Activated naive CD4-positive, alpha-beta T cell treated with anti-CD3 and anti-CD28 coated beads, Interleukin-2, amount 50 U/mL, for 72 hours (primary cell): ENCODE data around the gene RIPK1. TPM values are rescaled to one million over a fixed set of nuclear protein-coding genes. Genes with fewer than 3 reads are reported as not detected.
"Not testable (repeated sequence)": the region's sequence is repeated elsewhere in the genome, so short reads cannot be mapped to it uniquely, and the experiment has no call there.

ENCODE experiments used
- ATAC-seq, 2 donors: fragments of 150-1000 bp; cut with Tn5 transposase; 2 replicates each; pipeline ENCODE4 v1.10.0; 2021; ENCODE audit warnings: mild to moderate bottlenecking in 2 of 2, moderate library complexity in 2 of 2
- DNase-seq, 2 donors: peaks; one replicate each; pipeline ENCODE4 v3.0.0; 2021 to 2022; ENCODE audit warnings: low spot score in 2 of 2
- H3K27ac Mint-ChIP-seq, 2 donors: one replicate each; pipeline ENCODE4 v1.8.0; 2022; ENCODE audit warnings: mild to moderate bottlenecking in 2 of 2, mixed read lengths in 2 of 2
- H3K36me3 Mint-ChIP-seq, 2 donors: one replicate each; pipeline ENCODE4 v1.8.0; 2022; ENCODE audit warnings: mixed read lengths in 2 of 2
- H3K9me3 Mint-ChIP-seq, 2 donors: one replicate each; pipeline ENCODE4 v1.8.0; 2022; ENCODE audit warnings: mixed read lengths in 2 of 2
- total RNA-seq, 2 donors: library from RNA; stranded (reverse); gene quantifications; one replicate each; pipeline ENCODE4 v1.2.3, GENCODE V29; 2022

RIPK1 gene
- total RNA-seq, 2 donors from 2014 or later: 12.1 to 16.0 TPM

GRCh38 chr6:3063340-3063732 lies 5.0 kb upstream of the RIPK1 start:
- ATAC-seq, H3K36me3 Mint-ChIP-seq, H3K9me3 Mint-ChIP-seq, DNase-seq: not testable (repeated sequence)
- peak overlapping the region in 1 of 2 donors; percentile 86 for H3K27ac Mint-ChIP-seq

- peak overlapping the region; percentile 86 to 97 for H3K27ac Mint-ChIP-seq
- DNase-seq (peak; percentile 92 to 94), ATAC-seq (peak; percentile 87 to 89)
- peaks cover 7 to 11% of the 10 kb centered on the region in 2 donors for H3K36me3 Mint-ChIP-seq
- H3K9me3 Mint-ChIP-seq: no peaks in the 10 kb centered on the region
Measured at GRCh38 chr6:3063733-3064700, 4.3 kb upstream of the RIPK1 start.

- Mint-ChIP-seq H3K36me3 (peaks cover 8 to 10% of the 10 kb centered on the region in 2 donors), H3K27ac (no peak overlapping the region), H3K9me3 (no peaks in the 10 kb centered on the region)
- ATAC-seq (no peak), DNase-seq (no peak)
Measured at GRCh38 chr6:3071568-3071967, 3.3 kb downstream of the RIPK1 start.

DNA sequence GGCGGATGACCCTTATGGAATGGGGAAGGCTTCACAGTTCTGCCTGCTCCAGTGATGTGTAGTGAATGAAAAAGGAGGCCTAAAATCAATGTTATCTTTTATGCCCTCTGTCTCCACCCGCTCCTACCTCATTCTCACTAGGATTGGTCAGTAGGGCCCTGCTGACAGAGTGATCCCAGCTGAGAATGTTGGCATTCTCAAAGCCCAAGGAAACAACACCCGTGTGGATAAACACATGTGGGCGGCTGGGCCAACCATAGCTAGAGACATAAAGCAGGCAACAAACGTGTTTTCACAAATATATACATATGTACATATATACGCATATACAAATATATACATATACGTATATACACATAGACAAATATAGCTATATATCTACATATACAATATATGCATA lies 4.5 kb downstream of the RIPK1 start:
- no peak for DNase-seq
- H3K36me3 Mint-ChIP-seq: peaks cover 20 to 22% of the 10 kb centered on the region in 2 donors

GRCh38 chr6:3073382-3073781 lies 5.1 kb downstream of the RIPK1 start:
- DNase-seq: no peak
- Mint-ChIP-seq H3K9me3 (no peaks in the 10 kb centered on the region), H3K36me3 (peaks cover 24 to 27% of the 10 kb centered on the region in 2 donors), H3K27ac (no peak overlapping the region)
- ATAC-seq: no peak

More for the DNA sequence above, 4.5 kb downstream of the RIPK1 start:
- H3K9me3 Mint-ChIP-seq: no peaks in the 10 kb centered on the region
- no peak overlapping the region for H3K27ac Mint-ChIP-seq
- ATAC-seq: no peak

DNA sequence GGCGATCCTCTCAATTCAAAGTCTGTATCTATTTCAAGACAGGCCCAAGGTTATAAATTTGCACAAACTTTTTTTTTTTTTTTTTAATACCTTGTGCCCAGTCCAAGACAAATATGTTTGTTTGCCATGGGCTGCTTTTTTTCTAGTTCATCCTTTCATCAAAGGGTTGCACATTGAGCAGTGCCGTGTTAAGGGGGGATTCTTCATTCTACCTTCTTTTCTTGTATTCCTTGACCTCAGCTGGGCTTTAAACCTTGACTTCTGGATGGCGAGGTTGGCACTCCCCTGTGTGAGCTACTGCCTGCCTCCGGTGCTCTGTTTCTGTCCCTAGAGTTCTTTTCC lies 7.4 kb downstream of the RIPK1 start:
- DNase-seq (no peak), ATAC-seq (no peak)
- peaks cover 19 to 22% of the 10 kb centered on the region in 2 donors for H3K36me3 Mint-ChIP-seq
- no peaks in the 10 kb centered on the region for H3K9me3 Mint-ChIP-seq
- peak overlapping the region; percentile 84 to 86 for H3K27ac Mint-ChIP-seq

GRCh38 chr6:3076320-3076719 lies 8.0 kb downstream of the RIPK1 start:
- peaks cover 23 to 27% of the 10 kb centered on the region in 2 donors for H3K36me3 Mint-ChIP-seq
- no peaks in the 10 kb centered on the region for H3K9me3 Mint-ChIP-seq
- no peak for DNase-seq
- peak overlapping the region in 1 of 2 donors; percentile 86 for H3K27ac Mint-ChIP-seq
- no peak for ATAC-seq

DNA sequence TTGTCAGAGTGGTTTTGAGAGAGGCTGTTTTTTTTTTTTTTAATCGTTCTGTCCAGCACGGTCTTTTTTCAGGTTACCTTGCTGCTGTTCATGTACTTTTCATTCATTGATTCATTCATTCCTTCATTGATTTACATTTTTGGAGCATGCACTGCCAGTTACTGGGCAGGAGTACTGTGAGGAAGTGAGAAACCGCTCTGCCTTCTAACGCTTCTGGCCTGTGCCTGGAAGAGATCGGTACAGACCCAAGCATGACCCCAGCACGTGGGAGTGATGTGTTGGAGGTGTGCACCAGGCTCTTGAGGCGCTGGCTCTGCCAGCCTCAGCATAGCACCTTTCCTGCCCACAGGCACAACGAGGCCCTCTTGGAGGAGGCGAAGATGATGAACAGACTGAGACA lies 9.1 kb downstream of the RIPK1 start:
- no peaks in the 10 kb centered on the region for H3K9me3 Mint-ChIP-seq
- DNase-seq (no peak), ATAC-seq (no peak)
- H3K27ac Mint-ChIP-seq: peak overlapping the region in 1 of 2 donors; percentile 86
- peaks cover 24 to 34% of the 10 kb centered on the region in 2 donors for H3K36me3 Mint-ChIP-seq

GRCh38 chr6:3078952-3079351 lies 10.7 kb downstream of the RIPK1 start:
- ATAC-seq, H3K9me3 Mint-ChIP-seq, DNase-seq: not testable (repeated sequence)
- H3K27ac Mint-ChIP-seq: peak overlapping the region; percentile 12 to 60
- peaks cover 36 to 46% of the 10 kb centered on the region in 2 donors for H3K36me3 Mint-ChIP-seq

DNA sequence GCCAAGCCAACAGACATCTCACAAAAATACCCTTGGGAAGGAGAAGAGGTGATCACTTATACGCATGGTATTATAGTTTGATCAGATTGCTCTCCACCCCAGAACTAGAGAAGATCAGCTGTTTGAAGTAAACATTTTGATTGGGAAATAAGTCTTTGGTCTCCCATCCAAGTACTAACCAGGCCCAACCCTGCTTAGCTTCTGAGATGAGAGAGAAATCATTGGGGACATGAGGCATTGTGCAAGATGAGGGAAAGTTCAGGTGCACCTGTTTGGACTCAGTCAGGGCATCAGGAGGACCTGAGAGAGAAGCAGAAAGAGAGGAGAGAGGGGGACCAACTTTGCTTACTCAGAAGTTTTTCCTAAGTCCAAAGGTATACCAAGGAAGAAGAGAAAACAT lies 11.4 kb downstream of the RIPK1 start:
- no peaks in the 10 kb centered on the region for H3K9me3 Mint-ChIP-seq
- DNase-seq: no peak
- peak overlapping the region in 1 of 2 donors; percentile 12 for H3K27ac Mint-ChIP-seq
- no peak for ATAC-seq
- H3K36me3 Mint-ChIP-seq: peaks cover 43 to 53% of the 10 kb centered on the region in 2 donors

GRCh38 chr6:3081960-3082359 lies 13.7 kb downstream of the RIPK1 start:
- H3K36me3 Mint-ChIP-seq: peaks cover 47 to 65% of the 10 kb centered on the region in 2 donors

DNA sequence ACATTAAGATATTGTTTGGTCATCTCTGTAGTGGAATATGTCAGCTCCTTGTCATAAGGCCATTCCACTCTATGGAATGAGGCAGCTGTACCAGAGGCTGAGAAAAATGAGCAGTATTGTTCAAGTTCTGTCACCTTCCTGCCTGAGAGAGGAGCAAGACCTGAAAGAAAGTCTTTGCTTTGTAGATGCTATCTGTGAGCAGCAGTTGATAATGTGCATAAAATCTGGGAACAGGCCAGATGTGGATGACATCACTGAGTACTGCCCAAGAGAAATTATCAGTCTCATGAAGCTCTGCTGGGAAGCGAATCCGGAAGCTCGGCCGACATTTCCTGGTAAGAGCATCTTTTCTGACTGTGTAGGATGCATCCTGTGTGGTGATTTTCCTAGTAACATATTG lies 16.8 kb downstream of the RIPK1 start:
- H3K36me3 Mint-ChIP-seq: peaks cover 41 to 68% of the 10 kb centered on the region in 2 donors
- ATAC-seq (no peak), DNase-seq (no peak)
- no peaks in the 10 kb centered on the region for H3K9me3 Mint-ChIP-seq
- peak overlapping the region in 1 of 2 donors; percentile 7 for H3K27ac Mint-ChIP-seq

More at GRCh38 chr6:3081960-3082359, 13.7 kb downstream of the RIPK1 start:
- ATAC-seq (no peak), DNase-seq (no peak)
- H3K9me3 Mint-ChIP-seq: no peaks in the 10 kb centered on the region
- peak overlapping the region in 1 of 2 donors; percentile 65 for H3K27ac Mint-ChIP-seq

DNA sequence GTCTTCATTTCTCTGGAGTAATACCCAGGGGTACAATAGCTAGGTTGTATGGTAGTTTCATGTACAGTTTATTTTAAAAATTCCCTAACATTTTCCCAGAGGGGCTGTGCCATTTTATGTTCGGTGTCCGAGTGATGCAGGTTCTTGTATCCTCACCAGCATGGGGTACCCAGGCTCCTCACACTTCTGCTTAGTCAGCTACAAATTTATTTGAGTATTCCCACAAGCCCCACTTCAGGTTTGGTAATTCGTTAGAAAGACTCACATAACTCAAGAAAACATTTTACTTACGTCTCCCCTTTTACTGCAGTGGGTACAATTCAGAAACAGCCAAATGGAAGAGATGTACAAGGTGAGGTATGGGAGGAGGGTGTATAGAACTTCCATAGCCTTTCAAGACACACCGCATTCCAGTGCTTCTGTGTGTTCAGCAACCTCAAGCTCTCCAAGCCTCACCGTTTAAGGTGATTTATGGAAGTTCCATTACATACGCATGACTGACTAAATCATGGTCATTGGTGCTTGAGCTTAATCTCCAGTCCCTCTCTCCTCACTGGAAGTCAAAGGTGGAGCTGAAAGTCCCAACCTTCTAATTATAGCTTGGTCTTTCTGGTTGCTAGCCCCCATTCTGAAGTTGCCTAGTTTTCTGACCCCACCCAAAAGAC lies 18.1 kb downstream of the RIPK1 start:
- ATAC-seq (no peak), DNase-seq (no peak)
- H3K9me3 Mint-ChIP-seq: no peaks in the 10 kb centered on the region
- no peak overlapping the region for H3K27ac Mint-ChIP-seq
- H3K36me3 Mint-ChIP-seq: peaks cover 41 to 67% of the 10 kb centered on the region in 2 donors

DNA sequence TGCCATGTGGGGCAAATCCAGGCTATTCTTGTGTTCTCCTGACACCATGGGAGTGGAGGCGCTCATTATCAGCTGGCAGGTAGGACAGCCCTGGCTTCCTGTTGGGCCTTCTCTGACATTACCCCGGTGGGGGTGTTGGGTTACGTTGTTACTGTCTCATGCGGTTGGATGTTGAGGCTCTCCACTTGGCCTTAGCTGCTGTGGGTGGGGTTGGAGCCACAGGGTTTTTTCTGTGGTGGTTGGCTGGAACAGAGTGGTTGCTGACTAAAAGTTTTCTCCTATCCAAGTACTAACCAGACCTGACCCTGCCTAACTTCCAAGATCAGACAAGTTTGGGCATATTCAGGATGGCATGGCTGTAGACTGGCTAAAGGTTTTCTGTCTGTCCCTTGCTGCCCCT lies 20.2 kb downstream of the RIPK1 start:
- ATAC-seq: peak in 1 of 2 donors; percentile 81
- Mint-ChIP-seq H3K36me3 (peaks cover 32 to 54% of the 10 kb centered on the region in 2 donors), H3K9me3 (no peaks in the 10 kb centered on the region), H3K27ac (peak overlapping the region; percentile 36 to 79)
- DNase-seq: no peak

DNA sequence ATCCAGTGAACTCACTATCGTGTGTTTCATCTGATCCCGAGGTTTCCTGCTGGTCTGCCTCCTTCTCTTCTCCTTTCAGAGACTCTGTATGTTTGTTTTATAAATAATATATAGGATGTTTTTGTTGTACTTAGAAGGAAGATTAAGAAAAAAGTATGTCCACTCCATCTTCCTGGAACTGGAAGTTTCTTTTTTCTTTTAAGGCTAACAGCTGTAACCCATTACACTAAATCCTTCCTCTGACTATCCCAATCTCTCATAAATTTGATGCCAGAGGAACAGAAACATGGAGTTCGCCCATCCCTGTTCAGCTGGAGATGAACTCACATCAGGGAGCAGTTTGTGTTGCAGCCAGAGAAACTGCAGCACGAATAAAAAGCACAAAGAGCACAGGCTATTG lies 20.7 kb downstream of the RIPK1 start:
- DNase-seq: no peak
- H3K27ac Mint-ChIP-seq: peak overlapping the region; percentile 36 to 79
- peaks cover 27 to 49% of the 10 kb centered on the region in 2 donors for H3K36me3 Mint-ChIP-seq
- no peaks in the 10 kb centered on the region for H3K9me3 Mint-ChIP-seq
- ATAC-seq: no peak

- H3K36me3 Mint-ChIP-seq: peaks cover 20 to 39% of the 10 kb centered on the region in 2 donors
- H3K9me3 Mint-ChIP-seq: no peaks in the 10 kb centered on the region
- DNase-seq (no peak), ATAC-seq (no peak)
- H3K27ac Mint-ChIP-seq: peak overlapping the region in 1 of 2 donors; percentile 8
Measured at GRCh38 chr6:3090013-3090412, 21.7 kb downstream of the RIPK1 start.

DNA sequence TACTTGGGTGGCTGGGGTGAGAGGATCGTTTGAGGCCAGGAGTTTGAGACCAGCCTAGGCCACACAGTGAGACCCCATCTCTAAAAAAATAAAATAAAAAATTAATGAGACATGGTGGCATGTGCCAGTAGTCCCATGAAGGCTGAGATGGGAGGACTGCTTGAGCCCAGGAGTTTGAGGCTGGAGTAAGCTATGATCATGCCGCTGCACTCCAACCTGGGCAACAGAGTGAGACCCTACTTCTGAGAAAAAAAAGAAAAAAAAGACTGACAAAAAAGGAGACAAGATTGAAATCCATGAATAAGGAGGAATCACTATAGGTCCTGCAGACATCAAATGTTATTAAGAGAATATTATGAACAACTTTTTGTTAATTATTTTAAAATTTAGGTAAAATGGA lies 26.5 kb downstream of the RIPK1 start:
- Mint-ChIP-seq H3K9me3 (no peaks in the 10 kb centered on the region), H3K36me3 (peaks cover 8 to 16% of the 10 kb centered on the region in 2 donors), H3K27ac (no peak overlapping the region)
- no peak for DNase-seq
- ATAC-seq: no peak
